Vagina (tissue), 2 donors: ENCODE data around the gene ELP4.

Source experiments
- POLR2A ChIP-seq, 2 donors: fragments of 450-650 bp; IDR thresholded peaks; one replicate each; pipeline ENCODE4 v1.6.1; 2017; ENCODE audit warnings: antibody characterized with exemption in 2 of 2, mild to moderate bottlenecking in 2 of 2, moderate library complexity in 2 of 2
- POLR2AphosphoS5 ChIP-seq, 2 donors: sonication (generic); formaldehyde crosslinking; IDR thresholded peaks; one replicate each; pipeline ENCODE4 v1.9.0; 2017; ENCODE audit warnings: antibody characterized with exemption in 2 of 2, mild to moderate bottlenecking in 2 of 2, low read depth in 1 of 2; ENCODE audit not compliant: insufficient read depth in 1 of 2
- TF ChIP-seq, protein P1 (sequence below), 3 experiments: fragments of 450-650 bp in 2 of 3; fragments of 200-600 bp in 1 of 3; sonication (generic) in 1 of 3; IDR thresholded peaks; one replicate each; pipeline ENCODE4 v1.5.1; 2017 to 2019; ENCODE audit warnings: antibody characterized with exemption in 3 of 3, mild to moderate bottlenecking in 2 of 3, moderate library complexity in 2 of 3

DNA sequence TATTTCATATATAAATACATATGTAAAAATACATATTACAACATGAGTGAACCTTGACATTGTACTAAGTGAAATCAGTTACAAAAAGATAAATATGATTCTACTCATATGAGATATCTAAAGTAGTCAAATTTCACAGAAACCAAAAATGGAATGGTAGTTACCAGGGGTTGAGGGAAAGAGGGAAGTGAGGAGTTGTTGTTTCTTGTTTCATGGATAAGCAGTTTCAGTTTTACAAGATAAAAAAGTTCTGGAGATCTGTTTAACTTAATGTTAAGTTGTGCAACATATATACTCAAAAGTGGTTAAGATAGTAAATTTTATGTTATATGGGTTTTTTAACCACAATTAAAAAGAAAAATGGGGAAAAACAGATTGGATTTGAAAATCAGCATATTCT, 107.7 kb downstream of the ELP4 start:
- TF ChIP-seq, protein P1, sequence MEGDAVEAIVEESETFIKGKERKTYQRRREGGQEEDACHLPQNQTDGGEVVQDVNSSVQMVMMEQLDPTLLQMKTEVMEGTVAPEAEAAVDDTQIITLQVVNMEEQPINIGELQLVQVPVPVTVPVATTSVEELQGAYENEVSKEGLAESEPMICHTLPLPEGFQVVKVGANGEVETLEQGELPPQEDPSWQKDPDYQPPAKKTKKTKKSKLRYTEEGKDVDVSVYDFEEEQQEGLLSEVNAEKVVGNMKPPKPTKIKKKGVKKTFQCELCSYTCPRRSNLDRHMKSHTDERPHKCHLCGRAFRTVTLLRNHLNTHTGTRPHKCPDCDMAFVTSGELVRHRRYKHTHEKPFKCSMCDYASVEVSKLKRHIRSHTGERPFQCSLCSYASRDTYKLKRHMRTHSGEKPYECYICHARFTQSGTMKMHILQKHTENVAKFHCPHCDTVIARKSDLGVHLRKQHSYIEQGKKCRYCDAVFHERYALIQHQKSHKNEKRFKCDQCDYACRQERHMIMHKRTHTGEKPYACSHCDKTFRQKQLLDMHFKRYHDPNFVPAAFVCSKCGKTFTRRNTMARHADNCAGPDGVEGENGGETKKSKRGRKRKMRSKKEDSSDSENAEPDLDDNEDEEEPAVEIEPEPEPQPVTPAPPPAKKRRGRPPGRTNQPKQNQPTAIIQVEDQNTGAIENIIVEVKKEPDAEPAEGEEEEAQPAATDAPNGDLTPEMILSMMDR (IDR thresholded peaks at IDR 0.05), result no peak
- TF ChIP-seq POLR2A (IDR thresholded peaks at IDR 0.05) (no peak), POLR2AphosphoS5 (IDR thresholded peaks at IDR 0.05; ENCODE audit: insufficient read depth in 1 of 2, low read depth in 1 of 2) (no peak)
